Duodenal mucosa (tissue), 2 donors: ENCODE measurements around the gene KRT16.
"Not testable (repeated sequence)": the region's sequence is repeated elsewhere in the genome, so short reads cannot be mapped to it uniquely, and the experiment has no call there.

Source experiments
- H3K27ac ChIP-seq: one replicate; pipeline ENCODE4 v1.7.0; 2013; ENCODE audit warnings: low read depth, low read length
- H3K27me3 ChIP-seq, 2 donors: one replicate each; pipeline ENCODE4 v1.7.0; 2013; ENCODE audit warnings: low read length in 2 of 2, control low read depth in 1 of 2; ENCODE audit not compliant: insufficient read depth in 2 of 2, control insufficient read depth in 1 of 2
- H3K36me3 ChIP-seq, 2 donors: one replicate each; pipeline ENCODE4 v1.7.0; 2013; ENCODE audit warnings: low read length in 2 of 2, control low read depth in 1 of 2; ENCODE audit not compliant: insufficient read depth in 2 of 2, control insufficient read depth in 1 of 2
- H3K4me1 ChIP-seq, 2 donors: one replicate each; pipeline ENCODE4 v1.7.0; 2013; ENCODE audit warnings: low read length in 2 of 2, control low read depth in 1 of 2; ENCODE audit not compliant: insufficient read depth in 2 of 2, control insufficient read depth in 1 of 2
- H3K4me3 ChIP-seq, 2 donors: one replicate each; pipeline ENCODE4 v1.7.0; 2013; ENCODE audit warnings: low read length in 2 of 2, low read depth in 1 of 2
- H3K9ac ChIP-seq, 2 donors: one replicate each; pipeline ENCODE4 v1.7.0; 2013; ENCODE audit warnings: low read length in 2 of 2, low read depth in 1 of 2
- H3K9me3 ChIP-seq, 2 donors: one replicate each; pipeline ENCODE4 v1.7.0; 2013; ENCODE audit warnings: low read length in 2 of 2, control low read depth in 1 of 2; ENCODE audit not compliant: control insufficient read depth in 1 of 2

The KRT16 gene

DNA sequence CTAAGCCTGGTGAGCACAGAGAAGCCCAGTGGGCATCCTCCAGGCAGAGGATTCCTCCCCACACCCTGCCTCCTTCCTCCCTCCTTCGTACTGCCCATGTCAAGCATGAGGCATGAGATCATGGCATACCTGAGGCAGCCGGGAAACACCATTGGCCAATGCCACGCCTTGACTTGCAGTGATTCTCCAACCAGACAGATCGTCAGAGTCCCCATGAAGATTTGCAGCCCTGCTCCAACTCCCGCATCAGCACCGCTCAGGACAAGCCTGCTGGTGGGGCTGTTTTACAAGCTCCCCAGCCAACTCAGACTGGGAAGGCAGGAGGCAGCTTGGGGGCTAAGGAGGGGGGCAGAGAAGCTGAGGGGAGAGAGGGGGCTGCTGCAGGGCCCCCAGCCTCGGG, 2.9 kb upstream of the KRT16 start:
- no peak overlapping the region for H3K9ac ChIP-seq
- no peak overlapping the region for H3K27ac ChIP-seq
- no peaks in the 10 kb centered on the region for H3K36me3 ChIP-seq
- H3K9me3 ChIP-seq, result no peaks in the 10 kb centered on the region
- no peaks in the 10 kb centered on the region for H3K4me1 ChIP-seq
- H3K4me3 ChIP-seq, result no peak overlapping the region
- peaks cover 0 to 3% of the 10 kb centered on the region in 2 donors for H3K27me3 ChIP-seq

DNA sequence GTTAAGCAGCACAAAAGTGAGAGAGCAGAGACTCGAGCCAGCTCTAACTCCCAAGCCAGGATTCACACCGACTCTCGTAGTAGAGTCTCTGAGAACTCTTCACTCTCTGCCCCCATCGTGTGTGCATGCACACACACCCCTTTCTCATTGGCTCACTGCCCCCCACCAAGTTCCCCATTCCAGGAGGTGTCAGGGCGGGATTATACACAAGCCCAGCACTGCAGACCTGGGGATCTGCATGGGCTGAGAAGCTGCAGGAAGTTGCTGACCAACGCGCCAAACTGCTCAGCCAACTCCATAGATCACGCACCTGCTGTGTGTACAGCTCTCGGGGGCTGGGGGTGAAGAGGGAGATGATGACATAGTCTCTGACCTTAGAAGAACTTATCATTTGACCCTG, 2.2 kb upstream of the KRT16 start:
- not testable (repeated sequence) for H3K4me3 ChIP-seq, H3K36me3 ChIP-seq, H3K27ac ChIP-seq, H3K9ac ChIP-seq, H3K4me1 ChIP-seq, H3K27me3 ChIP-seq, H3K9me3 ChIP-seq

DNA sequence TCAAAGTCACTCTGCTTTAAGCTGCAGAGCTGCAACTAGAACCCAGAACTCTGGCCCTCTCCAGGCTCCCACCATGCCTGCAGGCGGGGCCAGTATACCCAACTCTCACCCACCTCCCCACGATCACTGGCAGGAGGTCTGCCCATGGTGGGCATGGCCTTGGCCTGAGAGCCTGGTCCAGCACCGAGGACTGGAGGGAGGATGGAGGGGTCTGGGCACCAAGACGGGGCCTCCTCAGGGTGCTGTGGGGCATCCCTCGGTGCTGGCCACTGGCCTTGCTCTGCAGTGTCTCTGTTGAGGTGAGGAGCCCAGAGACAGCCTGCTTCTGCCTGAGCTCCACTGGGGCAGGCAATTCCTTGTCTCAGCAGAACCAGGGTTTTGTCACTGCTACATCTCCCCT, 1.5 kb upstream of the KRT16 start:
- Histone ChIP-seq H3K36me3 (no peaks in the 10 kb centered on the region), H3K27ac (no peak overlapping the region), H3K27me3 (peaks cover 0 to 3% of the 10 kb centered on the region in 2 donors), H3K4me1 (no peaks in the 10 kb centered on the region), H3K4me3 (no peak overlapping the region), H3K9me3 (no peaks in the 10 kb centered on the region), H3K9ac (no peak overlapping the region)

DNA sequence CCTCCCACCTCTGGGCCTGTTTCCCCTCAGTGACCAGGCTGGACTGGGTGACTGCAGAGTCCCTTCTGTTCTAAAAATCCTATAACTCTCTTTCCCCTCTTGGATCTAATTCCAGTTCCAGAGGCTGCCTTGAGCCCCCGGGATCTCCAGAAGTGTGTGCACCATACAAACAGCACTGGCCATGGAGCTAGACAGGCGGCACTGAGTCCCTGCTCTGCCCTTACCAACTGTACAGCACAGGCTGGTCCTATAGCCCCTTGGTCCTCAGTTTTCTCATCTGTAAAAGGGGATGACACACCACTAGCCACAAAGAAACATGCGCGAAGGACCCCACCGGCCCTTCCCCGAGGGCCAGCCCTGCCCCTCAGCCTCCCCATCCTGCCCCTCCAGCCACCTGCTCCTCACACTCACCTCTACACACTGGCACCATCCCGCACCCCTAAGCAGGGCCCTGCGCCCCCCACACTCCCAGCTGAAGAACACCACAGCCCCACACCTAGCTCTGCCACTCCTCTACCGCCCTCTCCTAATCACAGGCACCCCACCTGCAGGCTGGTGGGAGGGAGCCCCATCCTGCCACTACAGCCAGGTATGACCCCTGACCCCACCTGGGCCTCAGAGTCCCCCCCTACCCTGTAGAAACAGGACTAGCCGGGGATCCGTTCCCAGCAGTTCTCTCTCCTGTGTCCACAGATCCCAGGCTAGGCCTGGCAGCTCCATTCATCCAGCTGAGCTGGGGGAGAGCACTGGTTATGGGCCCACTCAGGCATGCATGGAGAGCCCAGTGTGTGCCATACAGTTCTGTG, 913 bp upstream of the KRT16 start:
- Histone ChIP-seq H3K36me3 (no peaks in the 10 kb centered on the region), H3K4me1 (no peaks in the 10 kb centered on the region), H3K9me3 (no peaks in the 10 kb centered on the region), H3K27me3 (peaks cover 0 to 3% of the 10 kb centered on the region in 2 donors), H3K27ac (no peak overlapping the region), H3K9ac (no peak overlapping the region), H3K4me3 (no peak overlapping the region)

DNA sequence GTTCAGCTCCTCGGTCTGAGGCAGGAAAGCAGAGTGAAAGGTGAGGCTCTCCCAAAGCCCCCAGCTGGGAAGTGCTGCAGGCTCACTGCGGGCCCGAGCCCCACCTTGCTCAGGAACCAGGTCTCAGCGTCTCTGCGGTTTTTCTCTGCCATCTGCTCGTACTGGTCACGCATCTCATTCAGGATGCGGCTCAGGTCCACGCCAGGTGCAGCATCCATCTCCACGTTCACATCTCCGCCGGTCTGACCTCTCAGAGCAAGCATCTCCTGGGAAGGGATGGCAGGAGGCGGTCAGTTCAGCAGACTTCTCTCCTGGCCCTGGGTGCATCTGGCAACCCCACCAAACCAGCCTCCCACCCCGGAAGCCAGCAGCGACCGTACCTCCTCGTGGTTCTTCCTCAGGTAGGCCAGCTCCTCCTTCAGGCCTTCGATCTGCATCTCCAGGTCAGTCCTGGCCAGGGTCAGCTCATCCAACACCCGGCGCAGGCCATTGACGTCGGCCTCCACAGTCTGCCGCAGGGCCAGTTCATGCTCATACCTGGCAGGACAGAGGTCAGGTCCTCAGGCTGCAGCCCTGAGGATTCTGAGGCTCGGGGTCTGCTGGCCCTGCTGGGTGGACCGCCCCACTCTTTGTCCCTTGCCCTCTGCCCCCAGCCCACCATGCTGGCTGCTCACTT, 1.5 kb downstream of the KRT16 start:
- peaks cover 5 to 9% of the 10 kb centered on the region in 2 donors for H3K9me3 ChIP-seq
- H3K27me3 ChIP-seq, result no peaks in the 10 kb centered on the region
- H3K27ac ChIP-seq, result no peak overlapping the region
- H3K4me3 ChIP-seq, result no peak overlapping the region
- H3K4me1 ChIP-seq, result no peaks in the 10 kb centered on the region
- no peak overlapping the region for H3K9ac ChIP-seq
- no peaks in the 10 kb centered on the region for H3K36me3 ChIP-seq

DNA sequence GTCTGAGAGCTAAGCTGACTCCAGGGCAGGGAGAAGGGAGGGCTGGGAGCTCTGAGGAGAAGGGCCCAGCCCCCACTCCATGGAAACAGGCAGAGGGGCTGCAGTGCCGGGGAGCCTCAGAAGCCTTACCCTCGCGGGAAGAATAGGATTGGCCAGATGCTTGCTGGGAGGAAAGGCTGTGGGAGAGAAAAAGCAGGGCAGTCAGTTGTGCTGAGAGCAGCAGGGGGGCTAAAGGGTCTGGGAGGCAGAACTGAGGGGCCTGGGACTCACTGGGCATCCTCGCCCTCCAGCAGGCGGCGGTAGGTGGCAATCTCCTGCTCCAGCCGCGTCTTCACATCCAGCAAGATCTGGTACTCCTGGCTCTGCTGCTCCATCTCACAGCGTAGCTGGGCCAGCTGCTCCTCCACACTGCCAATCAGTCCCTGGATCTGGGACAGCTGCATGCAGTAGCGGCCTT, 2.5 kb downstream of the KRT16 start:
- H3K27ac ChIP-seq, H3K9ac ChIP-seq: not testable (repeated sequence)

DNA sequence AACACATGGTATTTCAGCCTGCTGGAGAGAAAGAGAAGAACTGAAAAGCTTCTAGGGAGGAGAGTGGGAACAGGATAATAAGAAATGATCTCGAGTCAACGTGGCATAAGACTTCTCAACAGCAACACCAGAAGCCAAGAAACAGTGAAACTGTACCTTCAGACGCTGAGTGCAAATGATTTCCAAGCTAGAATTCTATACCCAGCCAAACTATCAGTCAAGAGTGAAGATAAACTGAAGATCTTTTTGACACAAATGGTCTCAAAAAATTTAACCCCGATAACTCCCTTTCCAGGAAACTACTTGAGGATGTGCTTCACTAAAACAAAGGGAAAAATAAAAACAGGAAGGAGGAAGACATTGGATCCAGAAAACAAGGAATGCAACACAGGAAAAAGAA, 5.6 kb downstream of the KRT16 start:
- not testable (repeated sequence) for H3K4me1 ChIP-seq, H3K4me3 ChIP-seq, H3K27me3 ChIP-seq, H3K36me3 ChIP-seq, H3K9me3 ChIP-seq, H3K9ac ChIP-seq, H3K27ac ChIP-seq

More for the DNA sequence above, 2.5 kb downstream of the KRT16 start:
- H3K27me3 ChIP-seq, H3K36me3 ChIP-seq, H3K9me3 ChIP-seq, H3K4me3 ChIP-seq, H3K4me1 ChIP-seq: not testable (repeated sequence)

DNA sequence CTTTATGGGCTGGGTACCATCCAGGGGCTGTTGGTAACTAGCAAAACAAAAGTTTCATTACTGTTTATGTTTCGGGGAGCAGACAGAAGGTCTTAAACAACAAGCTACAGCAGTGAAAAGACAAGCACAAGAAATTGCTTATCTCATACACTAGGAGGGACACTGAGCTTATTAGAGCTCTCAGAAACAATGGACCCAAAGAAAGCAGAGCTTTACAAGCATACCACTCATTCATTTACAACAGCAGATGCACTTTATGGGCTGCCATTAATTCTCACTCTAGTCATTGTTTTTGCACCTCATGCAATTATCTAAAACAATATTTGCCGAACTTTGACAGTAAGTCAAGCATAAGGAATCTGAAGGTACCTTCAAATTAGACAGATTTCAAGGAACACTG, 10.0 kb downstream of the KRT16 start:
- Histone ChIP-seq H3K27ac (no peak overlapping the region), H3K4me3 (no peak overlapping the region), H3K9ac (no peak overlapping the region), H3K27me3 (peaks cover 0 to 2% of the 10 kb centered on the region in 2 donors), H3K36me3 (no peaks in the 10 kb centered on the region), H3K4me1 (no peaks in the 10 kb centered on the region), H3K9me3 (peaks cover 5 to 9% of the 10 kb centered on the region in 2 donors)

DNA sequence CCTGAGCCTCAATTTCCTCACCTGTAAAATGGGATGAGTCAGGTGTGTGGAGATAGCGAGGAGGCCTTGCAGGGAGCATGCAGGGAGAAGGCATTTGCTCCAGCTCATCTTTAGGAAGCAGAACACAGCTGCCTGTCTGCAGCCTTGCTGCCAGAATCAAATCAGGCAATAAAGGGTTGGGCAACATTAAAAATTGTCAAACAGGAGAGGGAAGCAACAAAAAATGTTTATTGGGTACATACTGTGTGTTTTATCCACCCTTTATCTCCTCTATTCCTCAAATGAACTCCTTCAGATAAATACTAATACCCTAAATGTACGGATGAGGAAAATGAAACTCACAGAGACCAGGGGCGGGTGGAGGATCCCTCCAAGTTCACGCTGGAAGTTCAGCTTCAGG, 12.2 kb downstream of the KRT16 start:
- Histone ChIP-seq H3K27me3 (peaks cover 0 to 2% of the 10 kb centered on the region in 2 donors), H3K4me3 (no peak overlapping the region), H3K27ac (no peak overlapping the region), H3K4me1 (no peaks in the 10 kb centered on the region), H3K9ac (no peak overlapping the region), H3K9me3 (no peaks in the 10 kb centered on the region), H3K36me3 (no peaks in the 10 kb centered on the region)

DNA sequence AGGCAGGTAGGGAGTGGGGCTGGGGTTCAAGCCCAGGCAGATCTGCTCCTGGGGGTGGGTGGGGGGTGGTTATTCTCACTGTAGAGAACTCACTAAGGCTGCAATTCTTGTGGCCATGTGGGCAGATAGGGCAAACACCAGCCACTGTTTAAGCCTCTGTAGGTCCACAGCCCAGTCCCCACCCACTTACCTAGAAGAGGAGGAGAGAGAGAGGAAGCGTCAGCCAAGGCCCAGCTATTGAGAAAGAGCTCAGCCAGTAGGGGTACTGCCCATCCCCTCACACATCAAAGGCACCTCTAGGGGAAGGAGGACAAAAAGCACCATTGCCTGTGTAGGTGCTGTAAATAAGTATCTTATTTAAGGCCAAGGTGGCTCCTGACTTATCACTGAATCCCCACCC, 12.9 kb downstream of the KRT16 start:
- Histone ChIP-seq H3K27me3 (peaks cover 0 to 2% of the 10 kb centered on the region in 2 donors), H3K36me3 (no peaks in the 10 kb centered on the region), H3K27ac (no peak overlapping the region), H3K9ac (no peak overlapping the region), H3K4me3 (no peak overlapping the region), H3K4me1 (no peaks in the 10 kb centered on the region), H3K9me3 (no peaks in the 10 kb centered on the region)
